Osteocyte (in vitro differentiated cells): ENCODE data around the gene ATOH8. TPM values are rescaled to one million over a fixed set of nuclear protein-coding genes. Genes with fewer than 3 reads are reported as not detected.
A peak's percentile ranks its signal among the peaks of the same experiment; 100 is the strongest.

Experiments used
- DNase-seq: peaks from one replicate; pipeline ENCODE4 v3.0.0; 2021; ENCODE audit warnings: mixed read lengths; ENCODE audit not compliant: unreplicated experiment; ENCODE audit errors: extremely low spot score
- H3K27ac Mint-ChIP-seq: one replicate; pipeline ENCODE4 v1.8.0; 2021; ENCODE audit warnings: mild to moderate bottlenecking, mixed read lengths; ENCODE audit not compliant: unreplicated experiment
- H3K27me3 Mint-ChIP-seq: one replicate; pipeline ENCODE4 v1.8.0; 2021; ENCODE audit warnings: mixed read lengths; ENCODE audit not compliant: unreplicated experiment
- H3K36me3 Mint-ChIP-seq: one replicate; pipeline ENCODE4 v1.8.0; 2021; ENCODE audit warnings: mixed read lengths; ENCODE audit not compliant: unreplicated experiment
- H3K4me1 Mint-ChIP-seq: one replicate; pipeline ENCODE4 v1.8.0; 2021; ENCODE audit warnings: mixed read lengths; ENCODE audit not compliant: unreplicated experiment
- H3K4me3 Mint-ChIP-seq: one replicate; pipeline ENCODE4 v1.8.0; 2021; ENCODE audit warnings: mild to moderate bottlenecking, moderate library complexity, mixed read lengths; ENCODE audit not compliant: unreplicated experiment
- H3K9me3 Mint-ChIP-seq: one replicate; pipeline ENCODE4 v1.8.0; 2021; ENCODE audit warnings: mixed read lengths; ENCODE audit not compliant: unreplicated experiment
- CTCF ChIP-seq: fragments of 200-600 bp; sonication (generic); IDR thresholded peaks from 2 replicates; pipeline ENCODE4 v1.5.0; 2021; ENCODE audit warnings: antibody characterized with exemption, mild to moderate bottlenecking, moderate library complexity
- total RNA-seq: library from RNA; stranded (reverse); gene quantifications from 2 replicates; pipeline ENCODE4 v1.2.1, GENCODE V29; 2021

The ATOH8 gene
- total RNA-seq, 1 donor from 2014 or later = 5.9 TPM

GRCh38 chr2:85761946-85762345 lies 8.2 kb downstream of the ATOH8 start:
- DNase-seq = no peak
- Mint-ChIP-seq H3K4me1 (peaks cover 49% of the 10 kb centered on the region), H3K9me3 (no peaks in the 10 kb centered on the region), H3K27ac (no peak overlapping the region), H3K4me3 (no peak overlapping the region), H3K36me3 (peaks cover 2% of the 10 kb centered on the region), H3K27me3 (peaks cover 5% of the 10 kb centered on the region)
- no peak for TF ChIP-seq CTCF

DNA sequence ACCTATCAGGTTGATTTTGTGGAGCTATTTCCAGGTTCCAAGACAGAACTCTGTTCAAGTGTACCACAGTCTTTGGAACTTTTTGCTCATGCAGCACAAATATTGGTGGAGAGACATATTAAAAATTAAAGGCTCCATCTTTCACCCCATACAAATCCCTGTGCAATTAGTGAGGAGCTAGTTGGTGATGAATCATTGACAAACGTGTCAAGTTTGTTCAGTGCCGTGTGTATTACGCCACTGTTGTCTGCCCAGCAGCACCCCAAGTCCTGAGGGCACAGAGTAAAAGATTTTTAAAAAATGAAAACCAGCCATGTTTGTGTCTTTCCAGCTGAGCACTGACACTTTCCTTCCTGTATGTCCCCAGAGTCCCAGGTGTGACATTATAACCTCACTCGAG lies 9.3 kb downstream of the ATOH8 start:
- peaks cover 52% of the 10 kb centered on the region for H3K4me1 Mint-ChIP-seq
- peaks cover 5% of the 10 kb centered on the region for H3K27me3 Mint-ChIP-seq
- peaks cover 2% of the 10 kb centered on the region for H3K36me3 Mint-ChIP-seq
- H3K9me3 Mint-ChIP-seq = no peaks in the 10 kb centered on the region
- no peak overlapping the region for H3K4me3 Mint-ChIP-seq
- H3K27ac Mint-ChIP-seq = no peak overlapping the region
- no peak for DNase-seq
- TF ChIP-seq CTCF = no peak

DNA sequence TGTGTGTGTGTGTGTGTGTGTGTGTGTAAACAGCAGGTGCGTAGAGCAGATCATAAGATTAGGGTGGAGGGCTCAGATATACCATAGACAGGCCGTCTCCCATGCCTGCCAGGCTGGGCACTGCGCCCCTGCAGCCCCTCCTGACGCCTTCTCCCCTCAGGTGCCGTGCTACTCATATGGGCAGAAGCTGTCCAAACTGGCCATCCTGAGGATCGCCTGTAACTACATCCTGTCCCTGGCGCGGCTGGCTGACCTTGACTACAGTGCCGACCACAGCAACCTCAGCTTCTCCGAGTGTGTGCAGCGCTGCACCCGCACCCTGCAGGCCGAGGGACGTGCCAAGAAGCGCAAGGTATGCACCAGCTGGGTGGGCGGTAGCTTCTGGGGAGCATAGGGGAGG lies 10.0 kb downstream of the ATOH8 start:
- no peaks in the 10 kb centered on the region for H3K9me3 Mint-ChIP-seq
- no peak for DNase-seq
- peaks cover 5% of the 10 kb centered on the region for H3K27me3 Mint-ChIP-seq
- no peak overlapping the region for H3K4me3 Mint-ChIP-seq
- no peak for TF ChIP-seq CTCF
- H3K27ac Mint-ChIP-seq = no peak overlapping the region
- H3K4me1 Mint-ChIP-seq = peaks cover 58% of the 10 kb centered on the region
- peaks cover 2% of the 10 kb centered on the region for H3K36me3 Mint-ChIP-seq

GRCh38 chr2:85765081-85765731 lies 11.4 kb downstream of the ATOH8 start:
- H3K4me3 Mint-ChIP-seq = peak overlapping the region; percentile 29
- DNase-seq = no peak
- H3K27ac Mint-ChIP-seq = no peak overlapping the region

DNA sequence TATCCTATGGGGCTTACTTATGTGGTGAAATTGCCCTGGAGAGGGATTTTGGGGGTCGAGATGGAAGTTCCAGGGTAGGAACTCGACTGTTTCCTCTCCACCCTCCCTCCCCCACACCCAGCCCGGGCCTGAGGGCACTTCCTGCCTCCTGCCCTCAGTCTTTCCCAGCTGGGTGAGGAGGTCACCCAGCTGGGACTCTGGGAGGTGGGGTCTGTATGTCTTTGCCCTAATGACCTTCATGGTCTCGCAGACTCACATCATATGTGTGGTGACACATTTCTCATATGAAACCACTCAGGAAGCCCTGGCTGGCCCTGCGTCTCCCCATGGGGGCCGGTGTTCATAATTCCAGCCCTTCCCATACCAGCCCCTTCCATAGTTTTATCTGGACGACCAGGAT lies 12.4 kb downstream of the ATOH8 start:
- Mint-ChIP-seq H3K4me1 (peaks cover 74% of the 10 kb centered on the region), H3K9me3 (no peaks in the 10 kb centered on the region), H3K27ac (peak overlapping the region; percentile 10), H3K27me3 (peaks cover 5% of the 10 kb centered on the region), H3K36me3 (peaks cover 2% of the 10 kb centered on the region), H3K4me3 (no peak overlapping the region)
- no peak for TF ChIP-seq CTCF
- no peak for DNase-seq

More at GRCh38 chr2:85765081-85765731, 11.4 kb downstream of the ATOH8 start:
- Mint-ChIP-seq H3K36me3 (peaks cover 2% of the 10 kb centered on the region), H3K9me3 (no peaks in the 10 kb centered on the region), H3K4me1 (peaks cover 70% of the 10 kb centered on the region), H3K27me3 (peaks cover 5% of the 10 kb centered on the region)
- TF ChIP-seq CTCF = no peak
